NCI-H1092 treated with DMSO at 0.1 percent for 48 hours (cell line): ENCODE measurements around the gene PLEKHO2.

ENCODE experiments used
- DNase-seq: peaks from one replicate; lab custom pipeline; 2025; lab: John Stamatoyannopoulos, UW

Gene PLEKHO2

DNA sequence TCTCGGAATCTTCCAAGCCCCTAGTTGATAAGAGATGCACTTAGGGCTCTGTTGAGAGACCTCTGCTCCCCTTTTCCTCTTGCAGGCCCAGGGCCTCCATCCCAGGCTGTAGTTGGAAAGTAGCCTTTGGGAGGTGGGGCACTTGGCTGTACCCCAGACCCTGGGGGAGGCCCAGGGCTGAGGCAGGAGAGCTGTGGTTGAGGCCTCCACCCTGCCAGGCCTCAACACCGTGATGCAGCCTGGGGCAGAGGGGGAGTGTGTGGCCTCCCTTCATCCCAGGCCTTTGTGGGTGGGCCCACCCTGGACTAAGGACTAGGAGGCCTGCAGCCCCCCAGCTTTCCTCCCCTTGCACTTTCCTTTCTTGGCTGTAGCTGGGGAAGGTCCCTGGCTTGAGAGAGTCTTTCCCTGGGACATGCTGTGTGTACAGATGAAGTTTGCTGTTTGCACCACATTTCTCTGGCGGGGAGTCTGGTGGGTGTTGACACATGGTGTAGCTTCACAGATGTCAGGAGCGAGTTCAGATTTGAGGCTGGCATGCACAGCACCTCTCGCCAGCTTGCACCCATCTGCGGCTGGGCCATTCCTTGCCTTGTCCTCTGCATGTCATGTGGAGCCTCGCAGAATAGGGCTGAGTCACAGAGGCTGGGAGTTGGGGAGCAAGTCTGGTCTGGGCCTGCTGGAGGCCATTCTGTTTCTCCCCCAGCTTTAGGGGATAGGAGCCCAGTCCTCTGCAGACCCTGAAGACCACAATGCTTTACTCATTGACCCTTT, 13.7 kb downstream of the PLEKHO2 start:
- DNase-seq = no peak

DNA sequence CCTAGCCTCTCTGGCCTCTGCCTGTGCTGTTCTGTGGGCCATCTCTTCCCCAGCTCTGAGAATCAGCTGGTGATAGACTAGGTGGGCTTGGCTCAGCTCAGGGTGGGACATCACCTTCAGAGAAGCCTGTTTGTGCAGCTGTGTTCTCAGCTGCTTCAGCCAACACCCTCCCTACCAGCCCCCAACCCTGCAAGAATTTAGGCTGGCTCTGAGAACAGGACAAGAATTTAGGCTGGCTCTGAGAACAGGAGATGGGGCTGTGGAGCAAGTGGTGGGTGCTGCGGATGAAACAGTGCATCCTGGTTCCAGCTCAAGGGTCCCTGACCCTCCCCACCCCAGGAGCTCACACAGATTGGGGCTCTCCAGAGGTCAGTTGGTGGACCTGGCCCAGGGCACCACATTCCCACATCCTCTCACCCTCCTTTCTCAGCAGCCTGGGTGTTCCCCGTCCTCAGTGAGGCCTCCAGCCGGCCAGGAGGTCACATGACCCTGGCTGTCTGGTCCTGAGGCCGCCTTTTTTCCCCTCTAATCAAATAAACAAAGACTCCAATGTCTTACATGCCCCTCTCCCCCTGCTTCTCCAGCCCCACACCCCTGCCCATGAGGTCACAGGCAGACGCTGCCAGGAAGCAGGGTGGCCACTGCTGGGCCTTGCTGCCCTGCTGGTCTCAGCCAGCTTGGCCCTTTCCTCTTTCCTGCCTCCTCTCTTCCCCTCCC, 14.9 kb downstream of the PLEKHO2 start:
- DNase-seq = no peak

DNA sequence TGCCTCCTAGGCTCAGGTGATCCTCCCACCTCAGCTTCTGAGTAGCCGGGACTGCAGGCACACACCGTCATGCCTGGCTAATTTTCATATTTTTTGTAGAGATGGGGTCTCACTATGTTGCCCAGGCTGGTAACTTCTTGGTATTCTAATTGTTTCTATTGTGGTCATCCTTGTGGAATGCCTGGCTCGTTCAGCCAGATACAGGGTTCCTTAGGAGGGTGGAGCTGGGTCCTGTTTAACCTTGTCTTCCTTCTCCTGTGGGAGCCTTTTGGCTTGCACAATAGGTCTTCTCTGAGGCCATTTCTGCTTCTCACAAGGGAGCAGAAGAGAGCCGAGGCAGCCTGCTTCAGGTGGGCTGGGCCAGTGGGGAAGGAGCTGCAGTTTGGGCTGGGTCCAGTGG, 15.7 kb downstream of the PLEKHO2 start:
- DNase-seq = no peak

DNA sequence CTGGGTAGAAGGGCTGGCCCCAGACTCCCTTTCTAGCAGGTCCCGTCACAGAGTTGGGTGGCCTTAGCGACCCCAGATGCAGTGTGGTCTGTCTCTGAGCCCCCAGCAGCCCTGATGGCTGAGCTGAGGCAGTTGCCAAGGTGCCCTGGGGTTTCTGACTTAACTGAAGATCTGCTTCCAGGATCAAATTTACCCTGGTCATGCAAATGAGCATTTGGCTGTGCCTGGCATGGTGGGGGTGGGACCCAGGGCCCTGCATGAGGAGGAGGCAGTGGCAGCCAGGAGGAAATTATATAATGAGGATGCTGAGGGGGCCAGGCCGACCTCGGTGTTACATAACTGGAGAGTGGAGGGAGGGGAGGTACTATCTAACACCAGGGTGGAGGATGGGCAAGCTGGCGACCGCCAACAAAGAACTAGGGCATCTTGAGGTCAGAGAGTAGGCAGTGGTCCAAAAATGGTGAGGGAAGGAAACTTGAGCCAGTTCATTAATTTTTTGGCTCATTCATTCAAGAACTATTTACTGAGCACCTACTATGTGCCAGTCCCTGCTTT, 16.4 kb downstream of the PLEKHO2 start:
- DNase-seq = no peak

DNA sequence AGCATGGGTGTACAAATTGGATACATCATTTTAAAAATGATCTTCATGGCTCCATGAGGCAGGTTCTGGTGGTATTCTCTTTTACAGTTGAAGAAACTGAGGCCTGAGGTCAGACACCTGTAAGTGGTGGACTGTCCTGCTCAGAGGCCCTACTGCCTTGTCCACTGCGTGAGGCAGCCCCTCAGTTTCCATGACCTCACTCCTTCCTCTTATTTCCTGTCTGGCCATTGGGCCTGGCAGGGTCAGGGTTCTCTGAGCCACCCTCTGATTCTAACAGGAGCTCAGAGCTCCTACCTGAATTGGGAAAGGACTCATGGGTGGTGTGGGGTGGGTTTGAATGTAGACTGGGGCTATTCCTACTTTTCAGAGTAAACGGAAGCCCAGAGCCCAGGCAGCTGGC, 17.5 kb downstream of the PLEKHO2 start:
- DNase-seq = no peak

DNA sequence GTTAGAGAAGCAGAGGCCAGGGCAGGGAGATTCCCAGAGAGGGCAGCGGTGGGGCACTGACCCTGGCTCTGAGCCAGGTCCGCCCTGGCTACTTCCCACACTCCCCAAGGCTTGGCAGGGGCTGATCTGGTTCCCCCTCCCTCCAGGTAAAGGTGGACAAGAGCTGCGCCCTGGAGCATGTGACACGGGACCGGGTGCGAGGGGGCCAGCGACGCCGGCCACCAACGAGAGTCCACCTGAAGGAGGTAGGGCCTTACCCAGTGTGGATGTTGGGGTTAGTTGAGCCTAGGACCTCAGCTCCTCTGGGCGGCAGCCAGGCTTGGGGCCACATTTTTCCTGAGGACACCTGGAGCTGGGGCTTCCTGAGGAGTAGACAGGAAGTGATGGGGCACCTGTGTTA, 19.6 kb downstream of the PLEKHO2 start:
- DNase-seq = no peak

DNA sequence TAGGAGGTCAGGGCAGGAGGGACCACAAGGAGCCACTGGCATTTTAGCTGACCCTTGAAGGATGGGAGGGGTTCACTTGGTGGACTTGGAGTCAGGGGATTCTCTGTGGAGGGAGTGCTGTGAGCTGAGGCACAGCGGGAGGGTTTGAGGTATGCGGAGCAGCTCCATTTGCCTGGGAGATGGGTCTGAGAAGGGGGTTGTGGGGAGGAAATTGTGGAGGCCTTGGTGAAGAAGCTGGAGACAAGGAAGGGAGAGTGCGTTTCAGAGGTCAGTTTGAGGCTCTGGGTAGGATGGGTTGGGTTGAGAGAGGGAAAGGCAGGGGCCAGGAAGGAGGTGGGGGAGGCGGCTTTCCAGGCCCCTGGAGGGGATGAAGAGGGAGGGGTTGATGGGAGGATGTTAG, 20.2 kb downstream of the PLEKHO2 start:
- DNase-seq = no peak

DNA sequence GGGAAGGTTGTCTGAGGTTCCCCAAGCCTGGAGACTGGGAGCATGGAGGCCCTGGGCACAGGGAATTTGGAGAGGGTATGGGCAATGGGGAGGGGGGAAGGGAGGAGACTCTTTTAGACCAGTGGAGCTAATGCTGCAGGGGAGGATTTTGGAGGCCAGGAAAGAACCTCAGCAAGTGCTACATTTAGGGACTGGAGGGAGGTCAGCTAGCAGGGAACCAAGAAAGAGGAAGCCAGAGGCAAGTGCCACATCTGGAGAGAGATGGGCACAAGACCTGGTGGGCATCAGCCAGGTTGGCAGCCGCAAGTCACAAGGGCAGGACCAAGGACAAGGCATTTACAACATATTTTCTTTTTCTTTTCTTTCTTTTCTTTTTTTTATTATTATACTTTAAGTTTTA, 20.7 kb downstream of the PLEKHO2 start:
- DNase-seq = no peak

DNA sequence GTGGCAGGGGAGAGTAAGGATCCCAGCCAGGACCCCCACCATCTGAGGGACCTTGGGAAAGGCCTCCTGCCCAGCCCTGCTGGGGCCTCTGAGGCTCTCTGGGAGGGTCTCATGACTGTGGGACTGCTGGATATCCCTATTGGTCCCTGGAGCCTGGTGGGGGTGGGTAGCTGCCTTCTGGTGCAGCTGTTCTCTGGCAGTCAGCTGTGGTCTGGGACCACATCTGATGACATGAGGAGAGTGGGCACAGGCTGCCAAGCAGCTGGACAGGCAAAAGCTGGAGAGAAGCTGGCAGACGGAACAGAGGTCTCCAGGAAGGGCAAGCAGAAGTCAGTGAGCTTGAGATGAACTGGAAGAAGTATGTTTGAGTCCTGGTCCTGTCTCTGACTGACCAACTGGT, 22.4 kb downstream of the PLEKHO2 start:
- no peak for DNase-seq

DNA sequence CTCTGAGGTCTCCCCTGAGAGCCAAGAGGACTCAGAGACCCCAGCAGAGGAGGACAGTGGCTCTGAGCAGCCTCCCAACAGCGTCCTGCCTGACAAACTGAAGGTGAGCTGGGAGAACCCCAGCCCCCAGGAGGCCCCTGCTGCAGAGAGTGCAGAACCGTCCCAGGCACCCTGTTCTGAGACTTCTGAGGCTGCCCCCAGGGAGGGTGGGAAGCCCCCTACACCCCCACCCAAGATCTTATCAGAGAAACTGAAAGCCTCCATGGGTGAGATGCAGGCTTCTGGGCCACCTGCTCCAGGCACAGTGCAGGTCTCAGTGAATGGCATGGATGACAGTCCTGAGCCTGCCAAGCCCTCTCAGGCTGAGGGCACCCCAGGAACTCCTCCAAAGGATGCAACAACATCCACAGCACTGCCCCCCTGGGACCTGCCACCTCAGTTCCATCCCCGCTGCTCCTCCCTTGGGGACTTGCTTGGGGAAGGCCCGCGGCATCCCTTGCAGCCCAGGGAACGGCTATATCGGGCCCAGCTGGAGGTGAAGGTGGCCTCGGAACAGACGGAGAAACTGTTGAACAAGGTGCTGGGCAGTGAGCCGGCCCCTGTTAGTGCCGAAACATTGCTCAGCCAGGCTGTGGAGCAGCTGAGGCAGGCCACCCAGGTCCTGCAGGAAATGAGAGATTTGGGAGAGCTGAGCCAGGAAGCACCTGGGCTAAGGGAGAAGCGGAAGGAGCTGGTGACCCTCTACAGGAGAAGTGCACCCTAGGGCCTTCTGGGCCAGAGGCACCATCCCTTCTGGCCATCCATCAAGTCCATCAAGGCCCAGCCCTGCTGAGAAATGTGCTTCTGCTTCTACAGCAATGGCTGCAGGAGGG, 23.6 kb downstream of the PLEKHO2 start:
- DNase-seq = no peak

DNA sequence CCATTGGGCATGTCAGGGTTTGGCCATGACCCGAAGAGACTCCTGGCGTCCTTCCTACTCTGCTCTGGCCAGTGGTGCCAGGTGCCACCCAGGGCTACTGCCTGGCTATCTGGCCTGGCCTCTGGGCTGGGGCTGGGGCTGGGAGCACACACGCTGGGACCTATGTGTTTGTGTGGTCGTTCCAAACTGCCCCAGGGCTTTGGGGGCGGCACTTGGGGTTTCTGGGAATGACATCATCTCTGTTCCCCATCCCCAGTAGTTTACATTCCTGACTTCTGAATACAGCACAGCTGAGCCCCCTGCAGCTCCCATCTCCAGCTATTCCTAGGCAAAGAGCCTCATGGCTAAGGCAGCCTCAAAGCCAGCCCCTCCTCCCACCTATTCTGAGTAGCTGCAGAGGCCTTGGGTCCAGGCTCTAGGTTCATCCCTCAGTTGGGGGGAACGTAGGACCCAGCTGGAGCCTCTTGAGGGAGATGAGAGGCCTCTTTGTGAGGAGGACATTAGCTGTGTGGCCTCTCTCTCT, 24.3 kb downstream of the PLEKHO2 start:
- no peak for DNase-seq

DNA sequence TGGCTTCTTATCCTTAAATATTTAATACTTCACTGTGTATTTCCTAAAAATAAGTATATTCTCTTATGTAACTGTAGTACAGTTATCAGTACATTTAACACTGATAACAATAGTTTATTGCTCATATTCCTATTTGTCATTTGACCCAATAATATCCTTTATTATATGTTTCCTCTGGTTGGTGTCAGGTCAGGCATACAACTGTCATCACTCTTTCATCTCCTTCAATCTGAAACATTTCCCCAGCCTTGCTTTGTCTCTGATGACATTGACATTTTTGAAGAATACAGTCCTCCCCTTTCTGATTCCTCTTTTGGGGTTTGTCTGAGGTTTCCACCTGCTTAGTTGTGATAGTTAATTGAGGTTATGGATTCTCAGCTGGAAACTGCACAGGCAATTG, 27.8 kb downstream of the PLEKHO2 start:
- no peak for DNase-seq

DNA sequence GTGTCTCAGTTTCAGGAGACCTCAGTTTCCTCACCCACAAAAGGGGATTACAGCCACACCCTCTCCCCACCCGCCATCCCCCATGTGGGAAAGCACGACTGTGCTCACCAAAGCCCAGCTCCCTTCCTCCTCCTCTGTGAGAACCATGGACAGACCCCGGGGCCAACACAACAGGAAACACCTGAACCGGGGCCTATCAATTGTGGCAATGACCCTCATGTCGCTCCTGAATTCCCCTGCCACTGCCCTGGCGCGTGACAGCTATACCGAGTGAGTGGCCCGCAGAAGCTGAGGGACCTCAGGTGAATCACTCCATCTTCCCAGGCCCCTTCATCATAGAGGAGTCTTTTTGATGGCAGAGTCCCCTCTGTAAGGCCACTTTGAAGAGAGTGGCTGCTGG, 28.6 kb downstream of the PLEKHO2 start:
- DNase-seq = no peak

DNA sequence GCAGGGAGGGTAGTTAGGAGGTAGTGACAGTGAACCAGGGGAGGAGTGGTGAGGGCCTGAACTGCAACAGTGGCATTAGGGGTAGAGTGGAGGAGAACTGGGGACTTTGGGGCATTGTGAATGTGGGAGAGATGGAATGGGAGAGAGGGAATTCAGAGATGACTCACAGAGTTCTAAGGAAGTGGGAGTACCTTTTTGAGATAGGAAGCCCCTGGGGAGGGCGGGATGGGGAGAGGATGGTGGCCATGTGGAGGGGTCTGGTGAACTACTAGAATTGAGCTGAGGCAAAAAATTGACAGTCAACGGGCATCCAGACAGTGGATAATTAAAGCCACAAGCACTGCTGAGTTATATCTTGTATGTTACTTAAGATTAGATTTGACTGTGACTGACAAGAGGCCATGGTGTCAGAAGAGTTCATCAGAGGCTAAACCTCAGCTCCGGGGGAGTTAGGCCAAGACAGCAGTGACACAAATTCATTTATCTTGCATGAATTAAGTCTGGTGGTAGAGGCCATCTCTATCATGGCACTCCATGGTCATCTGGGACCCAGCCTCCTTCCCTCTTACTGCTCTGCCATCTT, 34.0 kb downstream of the PLEKHO2 start:
- DNase-seq = no peak

DNA sequence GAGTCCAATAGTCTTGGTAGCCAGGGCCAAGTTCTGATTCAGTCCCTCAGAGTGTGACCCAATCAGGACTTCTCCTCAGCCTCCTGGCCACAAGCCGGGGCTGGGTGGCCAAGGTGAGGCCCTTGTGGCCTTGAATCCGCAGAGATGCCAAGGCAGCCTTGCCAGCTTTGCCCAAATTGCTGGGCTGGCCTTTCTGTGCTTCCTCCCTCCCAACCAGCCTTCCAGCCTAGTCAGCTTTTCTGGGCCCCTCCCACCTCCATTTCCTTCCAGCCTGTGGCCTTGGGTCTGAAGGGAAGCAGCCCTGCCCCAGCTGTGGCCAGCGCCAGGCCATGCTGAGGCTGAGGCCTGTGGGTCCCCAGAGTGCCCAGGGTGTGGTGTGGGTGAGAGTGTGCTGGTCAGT, 35.7 kb downstream of the PLEKHO2 start:
- DNase-seq = no peak

DNA sequence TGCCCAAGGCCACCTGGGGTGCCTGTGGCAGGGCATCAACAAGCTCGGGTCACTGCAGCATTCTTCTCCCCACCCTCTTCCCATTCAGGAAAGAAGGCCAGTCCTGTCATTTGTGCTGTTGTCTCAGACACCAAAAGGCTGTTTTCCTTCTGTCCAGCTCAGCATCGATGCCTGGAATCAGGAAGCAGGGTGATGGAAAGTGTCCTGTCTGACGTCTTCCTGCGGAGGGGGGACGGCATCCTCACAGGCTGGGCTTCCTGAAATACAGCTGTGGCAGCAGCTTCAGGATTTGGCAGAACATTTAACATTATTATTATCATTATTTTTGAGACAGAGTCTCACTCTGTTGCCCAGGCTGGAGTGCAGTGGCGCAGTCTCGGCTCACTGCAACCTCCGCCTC, 37.0 kb downstream of the PLEKHO2 start:
- DNase-seq = no peak

DNA sequence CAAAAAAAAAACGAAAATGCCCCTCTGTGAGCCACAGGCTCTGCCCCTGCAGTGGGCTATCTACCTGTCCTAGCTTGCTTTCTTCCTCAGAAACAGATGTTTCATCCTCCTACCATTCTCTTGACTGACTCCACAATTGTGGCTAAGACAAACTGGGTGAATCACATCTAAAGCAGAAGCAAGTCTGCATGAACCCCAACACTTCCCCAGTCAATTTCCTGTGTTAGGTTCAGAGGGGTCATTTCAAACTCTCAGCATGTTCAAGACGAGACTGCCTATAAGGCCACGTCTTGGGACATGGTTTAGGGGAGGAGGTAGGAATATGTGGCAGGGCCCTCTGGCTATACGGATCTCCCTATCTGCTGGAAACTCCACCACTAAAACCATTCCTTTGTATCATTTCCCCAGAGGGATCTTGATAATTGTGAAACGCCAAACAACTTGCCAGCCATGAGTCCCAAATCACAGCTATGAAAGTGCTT, 41.4 kb downstream of the PLEKHO2 start:
- no peak for DNase-seq

DNA sequence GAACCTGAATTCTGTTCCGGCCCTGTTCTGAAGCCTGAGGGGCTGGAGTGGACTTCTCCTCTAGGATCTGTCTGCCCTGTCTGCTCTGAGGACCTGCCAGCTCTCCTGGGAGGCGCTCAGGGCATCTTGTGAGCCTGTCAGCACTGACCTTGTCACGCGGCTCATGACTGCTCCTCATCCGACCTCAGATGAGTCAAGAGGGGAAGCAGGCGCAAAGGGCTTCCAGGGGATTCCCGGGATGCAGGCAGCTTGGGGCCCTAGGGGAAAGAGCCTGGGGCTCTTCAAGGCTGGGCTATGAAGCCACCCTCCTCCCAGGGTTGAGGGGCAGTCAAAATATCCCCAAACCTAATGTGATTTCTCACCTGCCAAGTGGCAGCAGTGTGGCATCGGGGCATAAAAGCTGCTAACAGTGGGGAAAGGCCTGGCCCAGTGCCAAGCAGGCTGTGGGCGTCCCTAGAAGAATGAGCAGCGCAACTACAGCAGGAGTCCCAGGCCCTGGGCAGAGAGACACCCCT, 42.3 kb downstream of the PLEKHO2 start:
- DNase-seq = peak; percentile 0

DNA sequence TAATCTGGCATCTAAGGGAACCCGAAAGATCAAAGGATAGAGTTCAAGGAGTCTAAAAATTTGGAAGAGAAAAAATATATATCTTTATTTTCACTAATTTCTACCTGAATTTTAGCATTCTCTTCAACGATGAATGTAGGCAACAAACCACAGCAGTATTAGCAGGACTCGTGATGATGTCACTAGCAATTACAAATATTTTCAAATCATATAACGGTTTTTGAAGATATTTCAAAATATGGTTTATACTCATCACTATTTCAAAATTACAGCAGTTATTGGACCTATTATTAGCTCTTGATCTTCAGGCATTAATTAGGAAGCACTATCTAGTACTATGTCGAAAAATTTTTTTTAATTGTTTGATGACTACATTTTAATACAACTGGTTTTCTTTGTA, 43.0 kb downstream of the PLEKHO2 start:
- no peak for DNase-seq

DNA sequence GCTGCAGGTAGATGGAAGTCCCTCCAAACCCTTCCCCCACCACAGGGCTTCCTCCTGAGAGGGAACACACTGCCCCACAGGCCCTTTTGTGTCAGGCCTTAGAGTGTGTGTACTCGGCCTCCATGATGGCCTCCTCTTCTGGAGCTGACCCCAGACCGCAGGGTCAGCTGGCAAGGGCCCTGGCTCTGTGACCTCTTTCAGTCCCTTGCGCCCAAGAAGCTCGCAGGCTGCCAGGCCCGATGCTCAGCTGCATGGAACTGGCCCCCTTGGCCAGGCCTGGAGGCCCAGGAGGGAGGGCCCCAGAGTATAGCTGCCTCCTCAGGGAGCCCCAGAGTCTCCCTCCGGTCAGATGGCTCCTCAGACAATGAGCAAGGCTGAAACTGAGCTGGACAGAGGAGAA, 46.6 kb downstream of the PLEKHO2 start:
- no peak for DNase-seq

DNA sequence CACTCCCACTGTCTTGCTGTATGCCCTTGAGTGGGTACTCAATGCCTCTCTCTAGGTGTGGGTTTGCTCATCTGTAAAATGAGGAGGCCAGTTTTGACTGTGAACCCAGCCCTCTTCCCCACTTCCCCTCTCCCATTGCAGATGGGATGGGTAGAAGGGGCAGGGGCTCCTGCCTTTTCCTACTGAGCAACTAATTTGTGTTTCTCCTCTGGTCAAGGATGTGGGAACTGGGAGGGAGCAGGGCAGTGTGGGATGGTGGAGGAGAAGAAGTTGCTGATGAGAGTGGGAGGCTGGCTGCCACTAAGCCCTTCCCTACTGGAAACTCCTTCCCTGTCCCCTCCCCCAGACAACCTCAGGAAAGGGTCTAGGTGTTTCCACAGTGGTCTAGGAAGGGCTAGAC, 49.8 kb downstream of the PLEKHO2 start:
- DNase-seq = no peak
